ENCODE results near the gene PPP1R26.
"Not testable (repeated sequence)": the region's sequence is repeated elsewhere in the genome, so short reads cannot be mapped to it uniquely, and the experiment has no call there.

Gene PPP1R26

DNA sequence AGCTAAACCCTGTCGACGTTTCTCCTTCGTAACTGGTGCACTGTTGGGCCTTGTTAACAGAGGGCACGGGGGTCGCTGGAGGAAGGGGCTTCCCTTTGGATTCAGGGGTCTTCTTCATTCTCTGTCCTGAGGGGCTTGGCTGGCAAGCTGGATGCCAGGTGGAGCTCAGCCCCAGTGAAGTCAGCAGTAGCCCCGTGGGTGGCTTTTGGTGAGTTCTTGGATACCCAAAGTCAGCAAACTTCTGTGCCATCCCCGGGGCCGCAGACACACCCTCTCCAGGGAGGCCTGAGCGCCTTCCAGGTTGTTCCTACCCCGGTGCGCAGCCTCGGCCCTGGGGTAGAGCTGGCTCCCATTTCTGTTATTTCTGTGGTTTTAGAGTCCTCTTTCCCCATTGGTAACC lies 54.1 kb downstream of the PPP1R26 start:
- no peaks in the 10 kb centered on the region for H3K4me1 ChIP-seq (ENCODE audit: control insufficient read depth in 1 of 2, insufficient read depth in 1 of 2, low read depth in 1 of 2, low read length in 1 of 2)
- no peaks in the 10 kb centered on the region for H3K9me3 ChIP-seq
- no peaks in the 10 kb centered on the region for H3K36me3 ChIP-seq
- no peak overlapping the region for H3K27ac ChIP-seq
- H3K27me3 ChIP-seq: peaks cover 34% of the 10 kb centered on the region
- TF ChIP-seq CTCF (IDR thresholded peaks at IDR 0.05): no peak
- H3K4me3 ChIP-seq (ENCODE audit: low read depth in 1 of 2, low read length in 1 of 2): no peak overlapping the region

GRCh38 chr9:135534192-135534711 lies 54.7 kb downstream of the PPP1R26 start:
- H3K27me3 ChIP-seq: peaks cover 35% of the 10 kb centered on the region
- not testable (repeated sequence) for H3K27ac ChIP-seq; H3K4me1 ChIP-seq (ENCODE audit: control insufficient read depth in 1 of 2, insufficient read depth in 1 of 2, low read depth in 1 of 2, low read length in 1 of 2); H3K9me3 ChIP-seq; H3K36me3 ChIP-seq; H3K4me3 ChIP-seq (ENCODE audit: low read depth in 1 of 2, low read length in 1 of 2)

DNA sequence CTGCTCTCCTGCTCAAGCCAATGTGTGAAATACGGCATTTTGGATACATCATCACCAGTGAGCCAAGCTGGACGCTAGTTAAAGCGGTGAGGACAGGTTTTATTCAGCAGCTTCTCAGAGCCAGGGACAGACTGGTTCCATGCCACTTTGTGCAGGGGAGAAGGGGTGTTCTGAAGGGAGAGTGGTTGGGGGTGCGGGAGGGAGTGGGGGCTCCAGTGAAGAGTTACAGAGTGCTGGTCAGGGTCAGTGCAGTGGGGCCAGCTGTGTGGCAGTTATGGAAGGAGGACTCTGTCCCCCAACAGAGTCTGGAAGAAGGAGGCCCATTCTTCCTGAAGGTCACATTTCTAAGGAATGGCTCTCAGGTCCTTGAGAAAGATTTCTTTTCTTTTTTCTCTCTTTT lies 55.2 kb downstream of the PPP1R26 start:
- not testable (repeated sequence) for H3K36me3 ChIP-seq; H3K4me1 ChIP-seq (ENCODE audit: control insufficient read depth in 1 of 2, insufficient read depth in 1 of 2, low read depth in 1 of 2, low read length in 1 of 2); H3K4me3 ChIP-seq (ENCODE audit: low read depth in 1 of 2, low read length in 1 of 2); H3K9me3 ChIP-seq; H3K27ac ChIP-seq
- peaks cover 38% of the 10 kb centered on the region for H3K27me3 ChIP-seq

DNA sequence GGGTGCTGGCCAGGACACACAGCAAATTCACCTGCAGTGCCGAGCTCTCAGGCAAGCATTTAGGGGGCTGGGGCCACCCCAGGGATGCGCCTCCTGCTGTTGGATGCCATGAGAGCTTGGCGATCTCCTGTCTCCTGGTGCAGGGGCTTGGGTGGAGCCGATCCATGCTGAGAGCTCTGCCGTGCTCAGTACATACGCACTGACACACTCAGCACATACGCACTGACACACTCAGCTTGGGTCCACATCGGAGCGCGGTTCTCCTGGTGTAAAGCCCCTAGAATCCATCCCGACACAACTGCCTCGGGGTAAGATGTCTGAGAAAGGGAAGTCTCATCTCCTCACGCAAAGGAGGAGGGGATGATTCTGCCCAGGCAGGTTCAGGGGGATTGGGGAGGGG lies 56.0 kb downstream of the PPP1R26 start:
- H3K9me3 ChIP-seq; H3K4me1 ChIP-seq (ENCODE audit: control insufficient read depth in 1 of 2, insufficient read depth in 1 of 2, low read depth in 1 of 2, low read length in 1 of 2); H3K4me3 ChIP-seq (ENCODE audit: low read depth in 1 of 2, low read length in 1 of 2); H3K36me3 ChIP-seq; H3K27ac ChIP-seq: not testable (repeated sequence)
- H3K27me3 ChIP-seq: peaks cover 38% of the 10 kb centered on the region

DNA sequence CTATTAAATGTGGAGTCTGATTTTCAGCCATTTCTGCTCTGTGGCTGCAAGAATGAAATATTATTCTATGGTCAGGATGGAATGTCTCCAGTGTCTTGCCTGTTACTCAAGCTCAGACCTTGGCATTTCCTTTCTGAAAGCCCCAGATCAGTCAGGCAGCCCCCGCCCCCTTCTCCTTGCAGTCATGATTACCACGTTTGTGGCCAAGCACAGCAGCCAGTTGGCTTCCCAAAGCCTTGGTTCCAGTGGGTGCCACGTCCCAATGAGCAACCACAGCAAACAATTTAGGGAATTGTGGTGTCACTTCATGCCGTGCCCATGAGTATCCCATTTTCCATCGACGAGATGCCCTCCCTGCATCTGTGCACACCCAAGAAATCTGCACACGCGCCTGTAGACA lies 56.6 kb downstream of the PPP1R26 start:
- Histone ChIP-seq H3K9me3 (no peaks in the 10 kb centered on the region), H3K27me3 (peaks cover 38% of the 10 kb centered on the region), H3K4me1 (ENCODE audit: control insufficient read depth in 1 of 2, insufficient read depth in 1 of 2, low read depth in 1 of 2, low read length in 1 of 2) (no peaks in the 10 kb centered on the region), H3K36me3 (no peaks in the 10 kb centered on the region), H3K27ac (no peak overlapping the region), H3K4me3 (ENCODE audit: low read depth in 1 of 2, low read length in 1 of 2) (no peak overlapping the region)
- TF ChIP-seq CTCF (IDR thresholded peaks at IDR 0.05): no peak
